Lower lobe of right lung (tissue), 2 donors: ENCODE data around the gene HOXA7. TPM values are rescaled to one million over a fixed set of nuclear protein-coding genes. Genes with fewer than 3 reads are reported as not detected.

ENCODE experiments used
- ATAC-seq, 2 donors: fragments of 200-7000 bp; cut with Tn5 transposase; one replicate each; pipeline ENCODE4 v1.9.1; 2020 to 2022; ENCODE audit warnings: mild to moderate bottlenecking in 2 of 2, moderate library complexity in 2 of 2
- DNase-seq: peaks from one replicate; pipeline ENCODE4 v3.0.0-alpha.2; 2020
- H3K27ac ChIP-seq: fragments of 200-600 bp; one replicate; pipeline ENCODE4 v1.8.0; 2022
- H3K27me3 ChIP-seq: fragments of 200-600 bp; one replicate; pipeline ENCODE4 v1.8.0; 2022; ENCODE audit warnings: low read depth
- H3K36me3 ChIP-seq: fragments of 200-600 bp; one replicate; pipeline ENCODE4 v1.8.0; 2022; ENCODE audit warnings: mild to moderate bottlenecking
- H3K4me1 ChIP-seq: fragments of 200-600 bp; one replicate; pipeline ENCODE4 v1.8.0; 2022
- H3K4me3 ChIP-seq: fragments of 200-600 bp; one replicate; pipeline ENCODE4 v1.8.0; 2022; ENCODE audit warnings: mild to moderate bottlenecking
- H3K9me3 ChIP-seq: fragments of 200-600 bp; one replicate; pipeline ENCODE4 v1.8.0; 2022
- CTCF ChIP-seq: fragments of 200-600 bp; IDR thresholded peaks from one replicate; pipeline ENCODE4 v1.8.0; 2022; ENCODE audit warnings: antibody characterized with exemption, mild to moderate bottlenecking
- intact Hi-C: fragments of 100-400 bp; cut with DNase I; formaldehyde crosslinking; loops from one replicate; pipeline ENCODE4 v1.11.0; 2022
- total RNA-seq: library from RNA; stranded (reverse); fragmentation: NEBNext Ultra II Directional; extraction: Animal tissue kit (Norgen Biotek cat#: 25700); gene quantifications from one replicate; pipeline ENCODE4 v1.2.1, GENCODE V29; 2021
- donor health status: DM: no; HTN: yes; CAD: no; lungs with severe emphysema.

The HOXA7 gene
- total RNA-seq, 1 donor from 2014 or later = 2.2 TPM

- DNase-seq (peak; percentile 76), ATAC-seq (peak; percentile 65 to 79)
- no peaks in the 10 kb centered on the region for H3K9me3 ChIP-seq
- no peak overlapping the region for H3K27ac ChIP-seq
- TF ChIP-seq CTCF = peak; percentile 77
- H3K4me1 ChIP-seq = peaks cover 25% of the 10 kb centered on the region
- H3K36me3 ChIP-seq = no peaks in the 10 kb centered on the region
- intact Hi-C loops = no loop called here
- peaks cover 99% of the 10 kb centered on the region for H3K27me3 ChIP-seq
- H3K4me3 ChIP-seq = peak overlapping the region; percentile 18
Measured at GRCh38 chr7:27179503-27180430, 23.3 kb upstream of the HOXA7 start.

GRCh38 chr7:27179030-27179429, 22.6 kb upstream of the HOXA7 start:
- Histone ChIP-seq H3K9me3 (no peaks in the 10 kb centered on the region), H3K36me3 (no peaks in the 10 kb centered on the region), H3K4me1 (peaks cover 22% of the 10 kb centered on the region), H3K27ac (no peak overlapping the region), H3K27me3 (peaks cover 99% of the 10 kb centered on the region), H3K4me3 (no peak overlapping the region)
- no peak for TF ChIP-seq CTCF
- ATAC-seq = no peak
- intact Hi-C loops = no loop called here
- no peak for DNase-seq

GRCh38 chr7:27178366-27178765, 21.9 kb upstream of the HOXA7 start:
- no peaks in the 10 kb centered on the region for H3K9me3 ChIP-seq
- H3K4me3 ChIP-seq = no peak overlapping the region
- H3K36me3 ChIP-seq = no peaks in the 10 kb centered on the region
- peaks cover 99% of the 10 kb centered on the region for H3K27me3 ChIP-seq
- no peak overlapping the region for H3K27ac ChIP-seq
- intact Hi-C loops = no loop called here
- TF ChIP-seq CTCF = no peak
- ATAC-seq = no peak
- no peak for DNase-seq
- H3K4me1 ChIP-seq = peaks cover 23% of the 10 kb centered on the region

GRCh38 chr7:27177795-27178320, 21.4 kb upstream of the HOXA7 start:
- TF ChIP-seq CTCF = no peak
- intact Hi-C loops = no loop called here
- no peak overlapping the region for H3K4me3 ChIP-seq
- H3K27me3 ChIP-seq = peaks cover 99% of the 10 kb centered on the region
- peaks cover 25% of the 10 kb centered on the region for H3K4me1 ChIP-seq
- H3K9me3 ChIP-seq = no peaks in the 10 kb centered on the region
- H3K36me3 ChIP-seq = no peaks in the 10 kb centered on the region
- no peak overlapping the region for H3K27ac ChIP-seq
- no peak for ATAC-seq
- DNase-seq = no peak

- H3K4me1 ChIP-seq = peaks cover 32% of the 10 kb centered on the region
- peak; percentile 34 for DNase-seq
- no peak for ATAC-seq
- intact Hi-C loops = no loop called here
- no peak overlapping the region for H3K4me3 ChIP-seq
- H3K27me3 ChIP-seq = peaks cover 99% of the 10 kb centered on the region
- no peaks in the 10 kb centered on the region for H3K36me3 ChIP-seq
- TF ChIP-seq CTCF = no peak
- H3K27ac ChIP-seq = no peak overlapping the region
- no peaks in the 10 kb centered on the region for H3K9me3 ChIP-seq
Measured at GRCh38 chr7:27176962-27177794, 20.7 kb upstream of the HOXA7 start.
